GM12864 (cell line): ENCODE results near the gene CHD1L.
"Not testable (repeated sequence)": the region's sequence is repeated elsewhere in the genome, so short reads cannot be mapped to it uniquely, and the experiment has no call there.

Experiments used
- DNase-seq: peaks from one replicate; pipeline ENCODE4 v3.0.0-alpha.2; 2011; ENCODE audit warnings: low read depth
- H3K4me3 ChIP-seq: 2 replicates; pipeline ENCODE4 v1.5.1; 2011; ENCODE audit warnings: mild to moderate bottlenecking, low read depth, low read length, control low read depth
- TF ChIP-seq, protein P1 (sequence below): IDR thresholded peaks from 2 replicates; pipeline ENCODE4 v1.5.1; 2011; ENCODE audit warnings: low read depth, mild to moderate bottlenecking, moderate library complexity, low read length, control low read depth, inconsistent platforms; ENCODE audit errors: missing control alignments

Gene CHD1L

DNA sequence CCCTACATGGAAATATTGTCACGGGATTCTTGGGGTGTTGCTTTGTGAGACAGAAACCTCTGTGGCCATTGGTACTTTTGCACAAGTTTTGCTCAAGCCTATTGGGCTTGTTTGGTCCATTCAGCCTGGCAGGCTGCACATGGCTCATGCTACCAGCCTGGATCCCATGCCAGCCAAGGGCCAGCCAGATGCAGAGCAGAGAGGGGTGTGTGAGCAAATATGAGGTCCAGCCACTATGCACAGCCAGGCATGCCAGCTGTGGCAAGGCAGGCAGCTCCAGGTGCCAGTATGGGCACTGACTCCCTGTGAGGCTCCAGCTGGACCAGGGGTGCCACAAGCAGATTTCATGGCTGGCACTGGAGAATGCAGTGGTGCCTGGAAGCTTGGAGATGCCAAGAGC, 6.7 kb upstream of the CHD1L start:
- no peak for DNase-seq
- TF ChIP-seq, protein P1, sequence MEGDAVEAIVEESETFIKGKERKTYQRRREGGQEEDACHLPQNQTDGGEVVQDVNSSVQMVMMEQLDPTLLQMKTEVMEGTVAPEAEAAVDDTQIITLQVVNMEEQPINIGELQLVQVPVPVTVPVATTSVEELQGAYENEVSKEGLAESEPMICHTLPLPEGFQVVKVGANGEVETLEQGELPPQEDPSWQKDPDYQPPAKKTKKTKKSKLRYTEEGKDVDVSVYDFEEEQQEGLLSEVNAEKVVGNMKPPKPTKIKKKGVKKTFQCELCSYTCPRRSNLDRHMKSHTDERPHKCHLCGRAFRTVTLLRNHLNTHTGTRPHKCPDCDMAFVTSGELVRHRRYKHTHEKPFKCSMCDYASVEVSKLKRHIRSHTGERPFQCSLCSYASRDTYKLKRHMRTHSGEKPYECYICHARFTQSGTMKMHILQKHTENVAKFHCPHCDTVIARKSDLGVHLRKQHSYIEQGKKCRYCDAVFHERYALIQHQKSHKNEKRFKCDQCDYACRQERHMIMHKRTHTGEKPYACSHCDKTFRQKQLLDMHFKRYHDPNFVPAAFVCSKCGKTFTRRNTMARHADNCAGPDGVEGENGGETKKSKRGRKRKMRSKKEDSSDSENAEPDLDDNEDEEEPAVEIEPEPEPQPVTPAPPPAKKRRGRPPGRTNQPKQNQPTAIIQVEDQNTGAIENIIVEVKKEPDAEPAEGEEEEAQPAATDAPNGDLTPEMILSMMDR, result no peak
- no peak overlapping the region for H3K4me3 ChIP-seq

DNA sequence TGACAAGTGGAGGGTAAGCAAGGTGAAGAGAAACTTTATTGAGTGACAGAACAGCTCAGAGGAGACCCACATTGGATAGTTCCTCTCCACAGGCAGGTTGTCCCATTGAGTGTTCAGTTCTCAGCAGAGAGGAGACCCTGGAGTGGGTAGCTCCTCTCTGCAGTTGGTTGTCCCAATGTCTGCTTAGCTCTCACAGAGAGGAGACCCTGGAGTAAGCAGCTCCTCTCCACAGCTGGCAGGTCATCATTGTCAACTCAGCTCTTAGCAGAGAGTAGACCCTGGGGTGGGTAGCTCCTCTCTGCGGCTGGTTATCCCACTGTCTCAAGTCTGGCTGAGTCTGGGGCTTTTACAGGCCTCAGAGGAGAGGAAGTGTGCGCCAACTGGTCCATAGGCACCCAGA, 6.0 kb upstream of the CHD1L start:
- no peak for DNase-seq
- TF ChIP-seq, protein P1, result no peak
- H3K4me3 ChIP-seq, result no peak overlapping the region

DNA sequence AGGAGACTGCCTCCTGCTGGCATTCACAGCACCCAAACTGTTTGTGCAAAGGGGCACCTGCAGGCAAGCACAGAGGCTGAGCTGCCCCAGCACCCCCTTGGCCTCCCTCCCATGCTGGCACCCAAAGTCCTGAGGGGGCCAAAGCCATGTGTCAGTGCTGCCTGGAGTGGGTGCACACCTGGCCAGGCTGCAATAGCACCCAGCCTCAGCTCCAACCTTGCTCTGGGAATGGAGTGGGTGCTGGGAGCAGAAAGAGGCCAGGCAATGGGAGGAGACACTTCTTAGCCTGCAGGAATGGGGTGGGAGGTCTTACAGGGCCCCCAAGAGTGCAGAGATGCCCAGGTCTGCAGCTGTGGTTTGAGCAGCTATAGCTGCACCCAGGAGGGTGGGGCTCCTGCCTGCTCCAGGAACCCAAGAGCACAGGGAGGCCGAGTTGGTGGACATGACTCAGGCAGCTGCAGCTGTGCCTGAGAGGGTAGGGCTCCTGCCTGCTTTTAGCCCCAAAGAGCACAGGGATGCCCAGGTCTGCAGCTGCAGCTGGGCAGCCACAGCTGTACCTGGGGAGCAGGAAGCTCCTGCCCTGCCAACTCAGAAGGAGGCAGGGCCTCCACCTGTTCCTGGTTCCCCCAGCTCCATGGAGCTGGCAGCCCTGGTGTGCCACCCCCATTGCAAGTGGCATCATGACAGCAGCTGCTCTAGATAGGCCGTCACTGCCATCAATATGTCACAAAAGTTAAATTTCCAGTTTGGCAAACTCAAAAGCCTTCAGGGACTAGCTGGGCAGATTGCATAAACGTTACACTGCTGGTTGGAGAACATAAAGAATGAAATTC, 5.3 kb upstream of the CHD1L start:
- H3K4me3 ChIP-seq, result no peak overlapping the region
- no peak for DNase-seq
- TF ChIP-seq, protein P1, result no peak

- H3K4me3 ChIP-seq, result no peak overlapping the region
- DNase-seq, result no peak
- TF ChIP-seq, protein P1, result no peak
Observed at GRCh38 chr1:147238053-147238902, 4.2 kb upstream of the CHD1L start.

- TF ChIP-seq, protein P1, result no peak
- no peak for DNase-seq
- no peak overlapping the region for H3K4me3 ChIP-seq
Observed at GRCh38 chr1:147238925-147239820, 3.3 kb upstream of the CHD1L start.

DNA sequence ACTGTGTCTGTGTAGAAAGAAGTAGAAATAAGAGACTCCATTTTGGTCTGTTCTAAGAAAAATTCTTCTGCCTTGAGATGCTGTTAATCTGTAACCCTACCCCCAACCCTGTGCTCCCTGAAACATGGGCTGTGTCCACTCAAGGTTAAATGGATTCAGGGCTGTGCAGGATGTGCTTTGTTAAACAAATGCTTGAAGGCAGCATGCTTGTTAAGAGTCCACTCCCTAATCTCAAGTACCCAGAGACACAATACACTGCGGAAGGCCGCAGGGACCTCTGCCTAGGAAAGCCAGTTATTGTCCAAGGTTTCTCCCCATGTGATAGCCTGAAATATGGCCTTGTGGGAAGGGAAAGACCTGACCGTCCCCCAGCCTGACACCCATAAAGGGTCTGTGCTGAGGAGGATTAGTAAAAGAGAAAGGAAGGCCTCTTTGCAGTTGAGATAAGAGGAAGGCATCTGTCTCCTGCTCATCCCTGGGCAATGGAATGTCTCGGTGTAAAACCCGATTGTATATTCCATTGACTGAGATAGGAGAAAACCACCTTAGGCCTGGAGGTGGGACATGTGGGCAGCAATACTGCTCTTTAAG, 2.3 kb upstream of the CHD1L start:
- not testable (repeated sequence) for H3K4me3 ChIP-seq, DNase-seq
